WERI-Rb-1 (cell line): Measurements from ENCODE around the gene FKBP5.
"Not testable (repeated sequence)": the region's sequence is repeated elsewhere in the genome, so short reads cannot be mapped to it uniquely, and the experiment has no call there.

Experiments used
- DNase-seq: peaks from one replicate; pipeline ENCODE4 v3.0.0-alpha.2; 2020
- H3K27ac ChIP-seq: fragments of 250-450 bp; sonication (Bioruptor Pico); 2 replicates; pipeline ENCODE4 v1.5.1; 2020; ENCODE audit warnings: mild to moderate bottlenecking, moderate library complexity
- H3K27me3 ChIP-seq: fragments of 250-450 bp; sonication (Bioruptor Pico); 2 replicates; pipeline ENCODE4 v1.5.1; 2021; ENCODE audit warnings: mild to moderate bottlenecking, low read depth, moderate library complexity; ENCODE audit not compliant: insufficient read depth, severe bottlenecking
- H3K36me3 ChIP-seq: fragments of 250-450 bp; sonication (Bioruptor Pico); 2 replicates; pipeline ENCODE4 v1.5.1; 2020; ENCODE audit warnings: mild to moderate bottlenecking, moderate library complexity
- H3K4me3 ChIP-seq: 2 replicates; pipeline ENCODE4 v1.5.1; 2011; ENCODE audit warnings: low read depth, mild to moderate bottlenecking, control low read depth, low read length
- H3K9me3 ChIP-seq: fragments of 250-450 bp; sonication (Bioruptor Pico); 2 replicates; pipeline ENCODE4 v1.5.1; 2021; ENCODE audit warnings: mild to moderate bottlenecking, moderate library complexity; ENCODE audit not compliant: severe bottlenecking
- TF ChIP-seq, protein P1 (sequence below): IDR thresholded peaks from 2 replicates; pipeline ENCODE4 v1.5.1; 2011; ENCODE audit warnings: low read depth, mild to moderate bottlenecking, control low read depth, inconsistent platforms, low read length

FKBP5 gene

DNA sequence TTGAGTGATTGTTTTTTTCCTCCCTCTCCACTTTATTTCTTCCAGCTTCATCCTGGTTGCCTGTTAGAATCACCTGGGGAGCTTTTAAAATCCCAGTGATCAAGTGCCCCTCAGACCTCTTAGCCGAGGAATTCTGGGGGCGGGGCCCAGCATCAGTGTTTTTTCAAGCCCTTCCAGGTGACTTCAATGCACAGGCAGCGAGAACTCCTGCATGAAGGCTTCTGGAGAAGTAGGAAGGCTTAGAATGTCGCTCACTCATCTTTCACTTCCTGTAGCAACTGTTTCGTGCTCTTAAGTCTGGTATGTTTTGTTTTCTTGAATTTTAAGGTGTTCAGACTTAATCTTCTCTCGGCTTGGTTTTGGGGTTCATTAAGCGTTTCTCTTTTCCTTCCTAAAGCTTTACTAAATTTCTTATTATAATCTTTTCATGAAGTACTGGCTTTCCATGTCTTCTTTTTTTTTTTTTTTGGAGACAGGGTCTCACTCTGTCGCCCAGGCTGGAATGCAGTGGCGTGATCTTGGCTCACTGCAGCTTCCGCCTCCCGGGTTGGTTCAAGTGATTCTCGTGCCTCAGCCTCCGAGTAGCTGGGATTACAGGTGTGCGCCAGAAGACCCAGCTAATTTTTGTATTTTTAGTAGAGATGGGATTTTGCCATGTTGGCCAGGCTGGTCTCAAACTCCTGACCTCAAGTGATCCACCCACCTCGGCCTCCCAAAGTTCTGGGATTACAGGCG, 145.1 kb downstream of the FKBP5 start:
- no peaks in the 10 kb centered on the region for H3K36me3 ChIP-seq
- no peak for DNase-seq
- H3K27ac ChIP-seq = no peak overlapping the region
- TF ChIP-seq, protein P1, sequence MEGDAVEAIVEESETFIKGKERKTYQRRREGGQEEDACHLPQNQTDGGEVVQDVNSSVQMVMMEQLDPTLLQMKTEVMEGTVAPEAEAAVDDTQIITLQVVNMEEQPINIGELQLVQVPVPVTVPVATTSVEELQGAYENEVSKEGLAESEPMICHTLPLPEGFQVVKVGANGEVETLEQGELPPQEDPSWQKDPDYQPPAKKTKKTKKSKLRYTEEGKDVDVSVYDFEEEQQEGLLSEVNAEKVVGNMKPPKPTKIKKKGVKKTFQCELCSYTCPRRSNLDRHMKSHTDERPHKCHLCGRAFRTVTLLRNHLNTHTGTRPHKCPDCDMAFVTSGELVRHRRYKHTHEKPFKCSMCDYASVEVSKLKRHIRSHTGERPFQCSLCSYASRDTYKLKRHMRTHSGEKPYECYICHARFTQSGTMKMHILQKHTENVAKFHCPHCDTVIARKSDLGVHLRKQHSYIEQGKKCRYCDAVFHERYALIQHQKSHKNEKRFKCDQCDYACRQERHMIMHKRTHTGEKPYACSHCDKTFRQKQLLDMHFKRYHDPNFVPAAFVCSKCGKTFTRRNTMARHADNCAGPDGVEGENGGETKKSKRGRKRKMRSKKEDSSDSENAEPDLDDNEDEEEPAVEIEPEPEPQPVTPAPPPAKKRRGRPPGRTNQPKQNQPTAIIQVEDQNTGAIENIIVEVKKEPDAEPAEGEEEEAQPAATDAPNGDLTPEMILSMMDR = no peak
- H3K9me3 ChIP-seq = peaks cover 41% of the 10 kb centered on the region
- H3K27me3 ChIP-seq = no peaks in the 10 kb centered on the region
- H3K4me3 ChIP-seq = no peak overlapping the region

DNA sequence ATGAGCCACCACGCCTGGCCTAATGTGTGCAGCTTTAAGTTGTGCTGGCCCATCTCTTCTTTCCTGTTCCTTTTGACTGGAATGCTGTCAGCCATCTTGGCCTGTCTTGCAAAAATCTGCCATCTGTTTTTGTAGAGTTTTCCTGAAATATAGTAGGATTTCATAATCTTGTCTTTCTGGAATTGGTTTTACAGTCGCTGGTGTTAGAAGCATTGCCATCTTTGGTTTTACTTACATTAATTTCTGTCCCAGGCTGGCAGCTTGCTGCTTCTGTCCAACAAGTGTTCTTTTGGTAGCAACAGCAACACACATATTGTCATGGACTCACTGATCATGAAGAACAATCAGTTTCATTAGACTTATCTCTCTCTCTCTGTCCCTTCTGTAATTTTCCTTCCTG, 146.9 kb downstream of the FKBP5 start:
- Histone ChIP-seq H3K27me3 (no peaks in the 10 kb centered on the region), H3K27ac (no peak overlapping the region), H3K9me3 (peaks cover 39% of the 10 kb centered on the region), H3K36me3 (no peaks in the 10 kb centered on the region), H3K4me3 (no peak overlapping the region)
- no peak for DNase-seq
- TF ChIP-seq, protein P1 = no peak

DNA sequence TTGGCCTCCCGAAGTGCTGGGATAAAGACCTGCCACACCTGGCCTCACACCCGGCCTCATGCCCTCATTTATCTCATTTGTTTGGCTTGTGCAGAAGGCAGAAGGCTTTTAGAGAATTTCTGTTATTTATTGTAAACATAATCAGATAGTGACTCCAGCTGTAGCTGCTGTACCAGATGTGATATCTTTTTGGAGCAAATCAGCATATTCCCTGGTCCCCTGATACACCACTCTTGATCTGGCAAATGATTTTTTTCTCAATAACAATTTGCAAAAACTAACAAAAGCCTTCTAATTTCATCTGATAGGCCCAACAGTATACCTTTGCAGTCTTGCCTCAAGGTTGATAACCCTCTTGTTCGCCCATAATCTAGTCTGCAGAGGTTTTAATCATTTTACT, 149.5 kb downstream of the FKBP5 start:
- TF ChIP-seq, protein P1 = no peak
- Histone ChIP-seq H3K36me3 (no peaks in the 10 kb centered on the region), H3K27me3 (no peaks in the 10 kb centered on the region), H3K9me3 (peaks cover 33% of the 10 kb centered on the region), H3K4me3 (no peak overlapping the region), H3K27ac (no peak overlapping the region)
- no peak for DNase-seq

DNA sequence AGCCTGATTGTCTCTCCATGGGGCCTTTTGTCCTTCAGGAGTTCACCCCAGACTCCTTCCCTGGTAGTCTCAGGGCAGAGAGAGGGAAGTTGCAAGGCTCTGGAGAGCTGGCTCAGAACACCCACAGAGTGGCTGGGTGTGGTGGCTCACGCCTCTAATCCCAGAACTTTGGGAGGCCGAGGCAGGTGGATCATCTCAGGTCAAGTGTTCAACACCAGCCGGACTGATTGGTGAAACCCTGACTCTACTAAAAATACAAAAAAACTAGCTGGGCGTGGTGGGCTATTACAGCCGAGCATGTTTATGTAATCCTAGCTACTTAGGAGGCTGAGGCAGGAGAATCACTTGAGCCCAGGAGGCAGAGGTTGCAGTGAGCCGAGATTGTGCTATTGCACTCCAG, 152.9 kb downstream of the FKBP5 start:
- not testable (repeated sequence) for H3K9me3 ChIP-seq
- H3K27ac ChIP-seq = peak overlapping the region; percentile 92

DNA sequence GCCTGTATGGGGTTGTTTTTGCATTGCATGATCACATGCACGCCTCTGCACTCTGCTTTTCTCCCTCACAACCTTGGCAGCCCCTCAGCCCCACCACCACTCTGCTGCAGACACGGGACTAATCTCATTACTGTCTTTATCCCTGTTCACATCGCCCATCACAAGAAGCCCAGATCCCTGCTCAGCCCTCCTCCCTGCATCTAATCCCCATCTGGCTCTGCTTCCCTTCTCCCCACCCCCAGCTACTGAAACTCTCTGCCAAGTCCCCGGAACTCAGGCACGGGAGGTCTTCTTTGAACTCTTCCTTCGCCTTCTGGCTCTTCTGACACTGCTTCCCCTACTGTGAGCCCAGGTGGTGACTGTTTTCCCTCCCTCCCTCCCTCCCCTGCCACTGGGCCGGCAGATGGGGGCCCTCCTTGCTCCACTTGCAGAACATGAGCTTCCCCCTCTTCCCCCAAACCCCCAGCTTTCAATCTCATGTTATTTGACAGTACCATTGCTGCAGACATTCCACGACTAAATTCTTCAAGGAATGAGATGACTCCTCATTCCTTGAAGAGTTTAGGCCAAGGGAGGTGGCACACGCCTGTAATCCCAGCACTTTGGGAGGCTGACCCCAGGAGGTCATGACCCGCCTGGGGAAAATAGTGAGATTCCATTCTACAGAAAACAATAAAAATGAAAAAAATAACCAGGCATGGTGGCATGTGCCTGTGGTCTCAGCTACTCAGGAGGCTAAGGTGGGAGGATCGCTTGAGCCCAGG, 154.1 kb downstream of the FKBP5 start:
- H3K27me3 ChIP-seq = no peaks in the 10 kb centered on the region
- H3K27ac ChIP-seq = peak overlapping the region; percentile 92
- H3K9me3 ChIP-seq = peaks cover 3% of the 10 kb centered on the region
- TF ChIP-seq, protein P1 = no peak
- peak overlapping the region; percentile 5; the same call in 1 of the 2 replicates for H3K4me3 ChIP-seq
- H3K36me3 ChIP-seq = no peaks in the 10 kb centered on the region
- DNase-seq = peak; percentile 100

More for the DNA sequence above, 152.9 kb downstream of the FKBP5 start:
- H3K36me3 ChIP-seq, H3K4me3 ChIP-seq, H3K27me3 ChIP-seq: not testable (repeated sequence)
- peak; percentile 64 for DNase-seq

DNA sequence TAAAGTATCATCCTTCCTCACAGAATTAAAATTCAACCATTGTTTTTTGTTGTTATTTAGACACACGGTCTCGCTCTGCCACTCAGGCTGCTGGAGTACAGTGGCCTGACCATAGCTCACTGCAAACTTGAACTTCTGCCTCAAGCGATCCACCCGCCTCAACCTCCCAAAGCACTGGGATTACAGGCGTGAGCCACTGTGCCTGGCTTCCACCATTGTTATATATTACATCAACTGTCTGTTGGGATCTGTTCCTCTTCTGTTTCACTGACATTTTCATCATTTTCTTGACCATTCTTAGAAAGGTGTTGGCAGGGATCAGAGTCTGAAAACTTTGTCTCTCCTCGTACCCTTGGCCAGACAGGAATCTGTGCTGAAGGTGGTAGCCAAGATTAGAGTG, 154.7 kb downstream of the FKBP5 start:
- no peak for DNase-seq
- no peaks in the 10 kb centered on the region for H3K27me3 ChIP-seq
- no peak overlapping the region; the same call in 1 of the 2 replicates for H3K4me3 ChIP-seq
- TF ChIP-seq, protein P1 = no peak
- no peaks in the 10 kb centered on the region for H3K36me3 ChIP-seq
- peak overlapping the region; percentile 92 for H3K27ac ChIP-seq
- H3K9me3 ChIP-seq = peaks cover 3% of the 10 kb centered on the region
